ENCODE measurements around the gene DNAH2. TPM values are rescaled to one million over a fixed set of nuclear protein-coding genes. Genes with fewer than 3 reads are reported as not detected.

The DNAH2 gene
- total and polyA plus RNA-seq, 2 donors (not counting 1 experiment from before 2014, with no cell fraction given) = 0.08 to 0.17 TPM

GRCh38 chr17:7711051-7711755, 6.3 kb upstream of the DNAH2 start:
- no peak overlapping the region for H3K9ac ChIP-seq (ENCODE audit: insufficient read depth, low read length)
- H3K27me3 ChIP-seq (ENCODE audit: control insufficient read depth, insufficient read depth, low read length) = peaks cover 34% of the 10 kb centered on the region
- H3K36me3 ChIP-seq (ENCODE audit: control insufficient read depth, insufficient read depth, low read length) = no peaks in the 10 kb centered on the region
- peak in 1 of 2 donors; percentile 19 for TF ChIP-seq CTCF (conservative IDR thresholded peaks at IDR 0.05 in 1 of 2, IDR thresholded peaks at IDR 0.05 in 1 of 2; ENCODE audit: low read depth in 1 of 2, low read length in 2 of 2)
- TF ChIP-seq EZH2 (IDR thresholded peaks at IDR 0.05; ENCODE audit: low read length, missing control alignments) = no peak
- no peaks in the 10 kb centered on the region for H4K20me1 ChIP-seq (ENCODE audit: control insufficient read depth, extremely low read depth, insufficient read depth, low read length)
- no peak overlapping the region for H3K27ac ChIP-seq (ENCODE audit: insufficient read depth, low read length)
- no peaks in the 10 kb centered on the region for H3K4me1 ChIP-seq (ENCODE audit: control insufficient read depth, extremely low read depth, insufficient read depth, low read length)
- no peak overlapping the region for H3K4me3 ChIP-seq (replicated peaks in 1 of 4; ENCODE audit: control extremely low read depth in 1 of 4, insufficient read depth in 1 of 4, low read depth in 3 of 4, low read length in 4 of 4)
- no peaks in the 10 kb centered on the region for H3K9me3 ChIP-seq (ENCODE audit: control insufficient read depth, insufficient read depth, low read depth, low read length)
- no peak overlapping the region for H2AFZ ChIP-seq (ENCODE audit: low read length)
- H3K79me2 ChIP-seq (ENCODE audit: control insufficient read depth, insufficient read depth, low read length) = no peaks in the 10 kb centered on the region
- no peak for DNase-seq (ENCODE audit: low read depth in 2 of 2)
- H3K4me2 ChIP-seq (ENCODE audit: extremely low read depth, insufficient read depth, low read length) = no peak overlapping the region

- Histone ChIP-seq H3K4me1 (ENCODE audit: control insufficient read depth, extremely low read depth, insufficient read depth, low read length) (peaks cover 4% of the 10 kb centered on the region), H3K4me3 (replicated peaks in 1 of 4; ENCODE audit: control extremely low read depth in 1 of 4, insufficient read depth in 1 of 4, low read depth in 3 of 4, low read length in 4 of 4) (no peak overlapping the region), H3K27ac (ENCODE audit: insufficient read depth, low read length) (no peak overlapping the region), H3K36me3 (ENCODE audit: control insufficient read depth, insufficient read depth, low read length) (no peaks in the 10 kb centered on the region), H3K79me2 (ENCODE audit: control insufficient read depth, insufficient read depth, low read length) (no peaks in the 10 kb centered on the region), H3K9ac (ENCODE audit: insufficient read depth, low read length) (no peak overlapping the region), H3K9me3 (ENCODE audit: control insufficient read depth, insufficient read depth, low read depth, low read length) (no peaks in the 10 kb centered on the region), H3K27me3 (ENCODE audit: control insufficient read depth, insufficient read depth, low read length) (peaks cover 26% of the 10 kb centered on the region), H3K4me2 (ENCODE audit: extremely low read depth, insufficient read depth, low read length) (no peak overlapping the region), H2AFZ (ENCODE audit: low read length) (no peak overlapping the region), H4K20me1 (ENCODE audit: control insufficient read depth, extremely low read depth, insufficient read depth, low read length) (no peaks in the 10 kb centered on the region)
- no peak for DNase-seq (ENCODE audit: low read depth in 2 of 2)
- TF ChIP-seq CTCF (conservative IDR thresholded peaks at IDR 0.05 in 1 of 2, IDR thresholded peaks at IDR 0.05 in 1 of 2; ENCODE audit: low read depth in 1 of 2, low read length in 2 of 2) (no peak), EZH2 (IDR thresholded peaks at IDR 0.05; ENCODE audit: low read length, missing control alignments) (peak; percentile 57)
Measured at GRCh38 chr17:7712111-7712771, 5.3 kb upstream of the DNAH2 start.

GRCh38 chr17:7713782-7714181, 3.8 kb upstream of the DNAH2 start:
- Histone ChIP-seq H3K9ac (ENCODE audit: insufficient read depth, low read length) (no peak overlapping the region), H3K27me3 (ENCODE audit: control insufficient read depth, insufficient read depth, low read length) (peaks cover 35% of the 10 kb centered on the region), H3K4me2 (ENCODE audit: extremely low read depth, insufficient read depth, low read length) (no peak overlapping the region), H2AFZ (ENCODE audit: low read length) (no peak overlapping the region), H3K4me3 (replicated peaks in 1 of 4; ENCODE audit: control extremely low read depth in 1 of 4, insufficient read depth in 1 of 4, low read depth in 3 of 4, low read length in 4 of 4) (no peak overlapping the region), H3K9me3 (ENCODE audit: control insufficient read depth, insufficient read depth, low read depth, low read length) (no peaks in the 10 kb centered on the region), H3K4me1 (ENCODE audit: control insufficient read depth, extremely low read depth, insufficient read depth, low read length) (peaks cover 4% of the 10 kb centered on the region), H3K36me3 (ENCODE audit: control insufficient read depth, insufficient read depth, low read length) (no peaks in the 10 kb centered on the region), H3K27ac (ENCODE audit: insufficient read depth, low read length) (no peak overlapping the region), H4K20me1 (ENCODE audit: control insufficient read depth, extremely low read depth, insufficient read depth, low read length) (no peaks in the 10 kb centered on the region), H3K79me2 (ENCODE audit: control insufficient read depth, insufficient read depth, low read length) (no peaks in the 10 kb centered on the region)
- TF ChIP-seq CTCF (conservative IDR thresholded peaks at IDR 0.05 in 1 of 2, IDR thresholded peaks at IDR 0.05 in 1 of 2; ENCODE audit: low read depth in 1 of 2, low read length in 2 of 2) (no peak), EZH2 (IDR thresholded peaks at IDR 0.05; ENCODE audit: low read length, missing control alignments) (no peak)
- no peak for DNase-seq (ENCODE audit: low read depth in 2 of 2)

All from fibroblast of lung (primary cell).